DMS114 treated with DMSO at 0.1 percent for 48 hours (cell line): ENCODE results near the gene SGSM1.

ENCODE experiments used
- DNase-seq: peaks from one replicate; lab custom pipeline; 2025; ENCODE audit not compliant: unreplicated experiment; lab: John Stamatoyannopoulos, UW

SGSM1 gene

DNA sequence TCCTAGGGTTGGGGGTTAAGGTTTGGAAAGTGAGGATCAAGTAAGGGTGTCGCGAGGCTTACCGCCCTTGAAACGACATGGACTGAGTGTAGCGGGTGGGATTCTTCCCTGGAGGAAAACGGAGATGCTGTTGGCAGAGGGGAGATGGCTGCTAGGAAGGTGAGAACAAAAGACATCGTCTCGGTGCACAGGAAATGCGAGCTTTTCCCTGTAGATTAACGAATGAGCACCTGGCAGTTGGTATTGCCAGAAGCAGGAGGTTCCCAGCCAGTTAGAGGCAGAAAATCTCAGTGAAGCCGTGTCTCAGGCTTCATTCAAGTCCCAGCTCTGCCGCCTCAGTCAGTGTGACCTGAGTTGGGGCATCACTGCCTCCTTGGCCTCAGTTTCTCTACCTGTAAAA is 141.9 kb downstream of the SGSM1 start:
- no peak for DNase-seq

DNA sequence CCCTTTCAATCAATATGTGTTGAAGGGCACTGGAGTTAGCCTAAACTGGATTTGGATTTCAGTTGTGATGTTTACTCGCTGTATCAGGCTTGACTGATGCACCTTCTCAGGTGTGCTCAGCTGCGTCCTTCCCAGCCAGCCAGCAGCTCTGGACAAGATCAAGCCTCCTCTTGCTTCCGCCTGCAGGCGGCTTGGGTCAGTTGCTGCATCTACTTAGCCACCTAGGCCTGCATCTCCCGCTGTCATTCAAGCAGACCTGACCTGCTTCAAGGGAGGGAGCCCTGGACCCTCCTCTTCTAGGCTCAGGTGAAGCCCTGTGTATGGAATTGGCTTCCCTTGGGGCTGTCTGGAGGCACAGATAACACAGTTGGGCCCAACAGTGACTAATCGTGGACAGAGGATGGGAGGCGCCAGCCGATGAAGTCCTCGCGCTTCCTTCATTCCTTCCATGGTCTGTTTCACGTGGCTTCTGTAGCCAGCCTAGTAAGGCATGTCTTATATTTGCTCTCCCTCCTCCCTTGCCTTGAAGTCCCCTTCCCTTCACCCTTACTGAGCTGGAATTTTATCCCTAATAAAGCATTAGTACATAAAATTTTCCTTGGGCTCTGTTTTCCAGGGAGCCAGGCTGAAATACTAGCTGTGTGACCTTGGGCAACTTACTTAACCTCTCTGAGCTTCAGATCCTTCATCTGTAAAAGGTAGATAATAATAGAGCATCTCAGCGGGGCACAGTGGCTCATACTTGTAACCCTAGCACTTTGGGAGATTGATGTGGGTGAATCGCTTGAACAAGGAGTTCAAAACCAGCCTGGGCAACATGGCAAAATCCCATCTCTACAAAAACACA is 142.6 kb downstream of the SGSM1 start:
- DNase-seq, result no peak

DNA sequence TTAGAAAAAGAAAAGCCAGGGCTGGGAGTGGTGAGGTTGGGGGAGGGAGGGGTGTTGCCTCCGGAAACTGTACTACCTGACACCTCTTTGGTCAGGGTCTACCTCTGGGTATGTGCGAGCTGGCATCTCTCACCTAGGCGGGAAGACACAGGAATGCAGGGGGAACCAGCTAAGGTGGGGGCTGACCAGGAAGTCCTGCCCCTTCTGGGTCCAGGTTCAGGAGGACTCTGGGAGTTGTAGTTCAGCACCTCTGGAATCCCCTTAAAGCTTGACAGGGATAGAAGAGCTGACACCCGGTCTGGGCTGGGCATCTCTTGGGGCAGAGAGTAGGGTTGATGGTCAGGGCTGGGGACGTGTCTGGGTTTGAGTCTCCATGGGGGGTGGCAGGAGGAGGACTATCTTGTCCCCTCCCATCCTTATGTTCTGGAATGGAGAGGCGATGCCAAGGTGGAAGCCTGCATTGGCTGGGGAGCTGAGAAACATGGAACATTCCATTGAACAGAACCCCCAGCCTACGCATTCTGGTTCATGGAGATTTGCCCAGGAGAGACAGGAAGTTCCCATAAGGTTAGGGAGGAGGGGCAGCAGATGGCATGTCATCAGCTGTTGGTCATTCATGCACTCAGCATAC is 144.4 kb downstream of the SGSM1 start:
- DNase-seq, result no peak

DNA sequence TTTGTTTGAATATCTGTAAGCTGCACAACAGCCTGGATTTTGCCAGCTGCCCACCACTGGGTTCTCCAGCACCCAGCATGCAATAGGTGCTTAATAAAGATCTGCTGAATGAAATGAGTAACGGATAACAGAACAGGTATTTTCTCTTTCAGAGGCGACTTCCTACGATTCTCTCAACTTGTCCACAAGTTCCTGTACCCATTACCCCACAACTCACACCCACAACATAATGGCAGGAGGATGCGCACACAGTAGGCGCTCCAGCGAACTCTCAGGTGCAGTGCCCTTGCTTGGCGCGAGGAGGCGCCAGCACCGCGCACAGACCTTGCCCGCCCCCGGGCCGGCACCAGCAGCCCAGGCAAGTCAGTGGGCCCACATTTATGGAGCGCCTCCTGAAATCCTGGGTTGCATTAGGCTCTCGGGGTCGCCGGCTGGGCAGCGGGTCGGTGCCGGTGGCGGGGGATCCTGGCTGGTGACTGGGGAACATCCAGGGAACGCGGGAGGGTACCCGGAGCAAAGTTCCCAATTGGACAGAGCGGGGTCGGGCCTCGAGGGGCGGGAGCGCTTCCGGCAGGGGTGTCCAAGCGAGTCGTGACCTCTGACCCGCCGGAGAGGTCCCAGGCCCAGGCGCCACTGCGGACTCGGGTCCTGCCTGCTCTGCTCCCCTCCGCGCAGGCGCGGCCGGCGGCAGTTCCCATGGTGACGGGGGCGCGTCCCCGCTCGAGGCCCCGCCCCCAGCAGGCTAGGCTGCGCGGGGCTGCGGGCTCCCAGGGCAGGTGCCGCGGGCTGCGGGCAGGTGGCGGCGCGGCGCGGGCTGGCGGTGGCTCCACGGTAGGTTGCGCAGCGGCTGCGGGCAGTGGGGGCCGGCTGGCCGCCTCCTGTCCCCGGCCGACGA is 146.2 kb downstream of the SGSM1 start, which contains the start of gene KIAA1671:
KIAA1671 (plus strand) TSS at position 775 of the 895 bp plus-strand sequence. CDS start 75,284 bp downstream, outside the sequence.
- DNase-seq, result peak; percentile 33

DNA sequence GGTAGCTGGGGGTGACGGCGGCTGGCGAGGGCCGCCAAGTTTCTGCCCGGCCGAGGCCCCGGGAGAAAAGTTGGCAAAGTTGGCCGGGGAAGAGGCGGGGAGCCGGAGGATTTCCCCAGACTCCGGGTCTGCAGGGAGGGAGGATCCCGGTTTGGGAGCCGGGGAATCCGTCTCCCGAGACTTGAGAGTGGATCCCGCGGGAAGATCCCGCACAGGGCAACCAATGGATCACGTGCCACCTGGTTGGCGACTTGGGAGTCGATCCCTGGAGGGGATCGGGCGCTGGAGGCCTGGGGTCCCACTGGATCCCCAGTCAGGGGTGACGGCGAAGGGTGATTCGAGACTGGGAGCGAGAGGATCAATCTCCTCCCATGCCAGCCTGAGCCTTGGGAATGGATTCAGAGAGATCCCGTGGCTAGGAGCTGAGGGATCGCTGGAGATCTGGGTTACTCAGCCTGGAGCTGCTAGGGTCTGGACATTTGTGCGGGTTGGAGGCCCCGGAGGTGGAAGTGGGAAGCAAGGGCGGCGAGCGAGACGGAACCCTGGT is 146.9 kb downstream of the SGSM1 start:
- peak; percentile 40 for DNase-seq

DNA sequence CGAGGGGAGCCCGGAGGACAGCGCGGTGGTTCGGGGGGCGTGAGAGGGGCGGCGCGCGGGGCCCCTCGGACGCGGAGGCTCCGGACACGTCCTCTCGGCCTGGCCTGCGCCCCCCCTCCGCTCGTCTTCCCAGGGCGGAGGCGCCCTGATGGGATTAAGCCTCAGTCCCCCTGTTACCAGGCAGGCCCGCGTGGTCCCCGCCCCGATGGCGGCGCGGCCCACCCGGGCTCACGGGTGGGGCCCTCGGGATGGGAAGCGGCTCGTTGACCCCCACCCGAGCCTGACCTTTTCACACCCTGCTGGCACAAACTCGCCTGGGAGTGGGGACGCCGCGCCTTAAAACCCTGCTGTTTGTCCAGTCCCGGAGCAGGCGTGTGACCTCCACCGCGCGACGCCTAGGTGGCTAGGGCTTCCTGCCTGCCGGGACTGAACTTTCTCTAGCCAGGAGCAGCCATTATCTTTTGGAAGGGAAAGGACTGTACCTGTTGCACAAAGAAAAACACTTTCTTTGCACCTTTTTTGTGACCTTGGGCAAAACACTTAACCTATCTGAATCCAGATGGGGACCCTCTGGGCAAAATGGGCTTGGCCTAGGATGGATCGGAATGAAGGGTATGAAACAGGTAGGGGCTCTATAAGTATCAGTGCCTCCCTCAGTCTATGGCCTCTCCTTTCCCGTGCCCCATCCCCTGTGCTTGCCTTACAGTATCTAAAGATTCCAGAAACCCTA is 147.5 kb downstream of the SGSM1 start:
- no peak for DNase-seq

DNA sequence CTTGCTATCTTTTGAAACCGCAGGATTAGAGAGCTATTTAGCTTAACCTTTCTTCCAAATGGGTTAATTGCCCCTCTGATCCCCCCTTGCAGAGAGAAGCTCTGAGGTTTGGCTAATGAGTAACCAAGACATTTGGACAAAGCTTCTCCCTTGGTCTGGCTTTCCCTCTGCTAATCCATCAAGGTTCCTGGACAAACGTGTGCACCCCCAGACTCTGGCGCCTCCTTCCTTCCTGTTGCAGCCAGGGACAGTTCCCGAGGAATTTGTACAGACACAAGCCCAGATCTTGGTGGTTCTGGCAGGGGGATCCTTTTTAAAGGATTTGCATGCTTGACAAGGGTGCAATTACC is 148.1 kb downstream of the SGSM1 start:
- DNase-seq, result no peak

DNA sequence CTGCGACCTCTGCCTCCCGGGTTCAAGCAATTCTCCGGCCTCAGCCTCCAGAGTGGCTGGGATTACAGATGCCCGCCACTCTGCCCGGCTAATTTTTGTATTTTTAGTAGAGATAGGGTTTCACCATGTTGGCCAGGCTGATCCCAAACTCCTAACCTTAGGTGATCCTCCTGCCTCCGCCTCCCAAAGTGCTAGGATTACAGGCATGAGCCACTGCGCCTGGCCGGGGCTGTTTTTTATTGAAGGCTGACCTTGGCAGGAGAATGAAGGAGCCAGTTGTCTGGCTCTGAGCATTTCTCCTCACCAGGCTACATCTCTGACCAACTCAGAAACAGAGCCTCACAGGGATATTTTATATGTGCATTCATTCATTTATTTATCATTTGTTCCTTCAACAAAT is 148.8 kb downstream of the SGSM1 start:
- no peak for DNase-seq

DNA sequence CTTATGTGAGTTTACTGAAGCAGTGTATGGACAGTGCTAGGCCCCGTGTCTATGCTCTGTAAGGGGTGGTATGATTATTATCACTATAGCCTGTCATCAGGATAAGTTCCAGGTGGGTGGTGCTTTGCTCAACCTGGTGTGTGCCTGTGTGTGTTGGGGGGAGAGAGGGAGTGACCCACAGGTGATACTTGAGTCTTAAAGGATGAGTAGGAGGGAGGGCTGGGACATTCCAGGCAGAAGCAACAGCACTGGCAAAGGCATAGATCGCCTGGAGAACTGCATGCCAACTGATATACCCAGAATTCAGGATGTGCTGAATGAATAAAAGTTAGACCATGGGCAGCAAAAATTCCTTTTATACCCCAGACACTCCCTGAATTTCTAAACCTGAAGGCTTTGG is 151.0 kb downstream of the SGSM1 start:
- no peak for DNase-seq

DNA sequence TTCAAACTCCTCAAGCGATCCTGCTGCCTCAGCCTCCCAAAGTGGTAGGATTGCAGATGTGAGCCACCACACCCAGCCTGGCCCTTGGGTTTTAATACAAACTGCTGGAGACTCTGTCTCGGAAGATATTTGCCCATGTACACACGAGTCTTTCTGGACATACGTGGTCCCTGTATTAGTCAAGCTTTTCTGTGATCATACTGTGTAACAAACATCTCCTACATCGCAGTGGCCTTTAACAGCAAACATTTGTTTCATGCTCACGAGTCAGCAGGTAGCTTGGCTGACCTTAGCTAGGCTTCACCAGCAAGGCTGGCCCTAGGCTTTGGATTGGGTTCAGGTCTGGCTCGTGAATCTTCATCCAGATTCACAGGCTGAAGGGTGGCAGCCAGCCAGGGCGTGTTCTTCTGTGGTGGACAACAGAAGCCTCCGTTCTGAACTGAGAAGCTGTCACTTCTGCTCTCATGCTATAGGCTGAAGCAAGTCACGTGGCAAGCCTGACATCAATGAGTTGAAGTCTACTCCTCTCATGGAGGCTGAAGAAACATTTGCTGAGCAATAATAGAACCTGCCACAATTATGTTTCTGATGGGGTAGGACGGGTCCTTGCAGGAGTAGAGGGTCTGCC is 155.3 kb downstream of the SGSM1 start:
- no peak for DNase-seq

DNA sequence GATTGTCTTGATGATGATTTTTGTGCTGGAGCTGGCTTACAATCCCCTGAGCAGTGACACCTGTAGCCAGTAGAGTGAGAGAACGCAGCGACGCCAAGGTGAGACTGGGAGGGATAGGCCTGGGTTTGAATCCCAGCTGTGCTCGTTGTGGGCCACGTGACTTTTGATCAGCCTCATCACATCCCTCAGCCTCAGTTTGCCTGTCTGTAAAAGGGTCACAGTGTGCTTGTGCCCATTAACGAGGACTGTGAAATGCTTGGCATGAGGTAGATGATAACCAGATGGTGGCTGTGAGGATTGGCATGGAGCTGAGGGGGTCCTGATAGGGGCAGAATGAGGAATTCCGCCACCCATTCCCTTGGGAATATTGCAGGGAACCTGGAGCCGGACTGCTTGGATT is 156.1 kb downstream of the SGSM1 start:
- DNase-seq, result no peak

DNA sequence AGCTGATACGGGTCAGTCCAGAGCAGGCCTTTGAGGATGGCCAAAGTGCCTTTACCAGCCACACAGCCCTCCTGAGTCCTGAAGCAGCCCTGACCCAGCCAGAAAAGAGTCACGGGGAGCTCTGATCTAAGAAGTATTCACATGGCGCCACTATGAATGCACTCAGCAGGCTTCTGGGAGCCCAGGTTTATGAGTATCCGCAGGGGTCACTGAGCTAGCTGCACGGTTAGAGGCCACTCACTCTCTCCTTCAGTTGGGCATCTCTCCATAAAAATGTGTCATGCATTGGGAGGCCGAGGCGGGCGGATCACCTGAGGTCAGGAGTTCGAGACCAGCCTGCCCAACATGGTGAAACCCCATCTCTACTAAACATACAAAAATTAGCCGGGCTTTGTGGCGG is 156.8 kb downstream of the SGSM1 start:
- DNase-seq, result no peak

DNA sequence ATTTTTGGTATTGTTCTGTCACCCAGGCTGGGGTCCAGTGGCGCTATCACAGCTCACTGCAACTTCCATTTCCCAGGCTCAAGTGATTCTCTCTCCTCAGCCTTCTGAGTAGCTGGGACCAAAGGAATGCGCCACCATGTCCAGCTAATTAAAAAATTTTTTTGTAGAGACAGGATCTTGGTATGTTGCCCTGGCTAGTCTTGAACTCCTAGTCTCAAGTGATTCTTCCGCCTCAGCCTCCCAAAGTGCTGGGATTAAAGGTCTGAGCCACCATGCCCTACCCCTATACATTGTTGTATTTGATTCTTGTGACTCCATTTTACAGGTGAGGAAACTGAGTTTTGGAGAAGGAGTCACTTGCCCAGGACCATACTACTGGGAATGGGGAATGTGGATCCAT is 158.4 kb downstream of the SGSM1 start:
- DNase-seq, result no peak

DNA sequence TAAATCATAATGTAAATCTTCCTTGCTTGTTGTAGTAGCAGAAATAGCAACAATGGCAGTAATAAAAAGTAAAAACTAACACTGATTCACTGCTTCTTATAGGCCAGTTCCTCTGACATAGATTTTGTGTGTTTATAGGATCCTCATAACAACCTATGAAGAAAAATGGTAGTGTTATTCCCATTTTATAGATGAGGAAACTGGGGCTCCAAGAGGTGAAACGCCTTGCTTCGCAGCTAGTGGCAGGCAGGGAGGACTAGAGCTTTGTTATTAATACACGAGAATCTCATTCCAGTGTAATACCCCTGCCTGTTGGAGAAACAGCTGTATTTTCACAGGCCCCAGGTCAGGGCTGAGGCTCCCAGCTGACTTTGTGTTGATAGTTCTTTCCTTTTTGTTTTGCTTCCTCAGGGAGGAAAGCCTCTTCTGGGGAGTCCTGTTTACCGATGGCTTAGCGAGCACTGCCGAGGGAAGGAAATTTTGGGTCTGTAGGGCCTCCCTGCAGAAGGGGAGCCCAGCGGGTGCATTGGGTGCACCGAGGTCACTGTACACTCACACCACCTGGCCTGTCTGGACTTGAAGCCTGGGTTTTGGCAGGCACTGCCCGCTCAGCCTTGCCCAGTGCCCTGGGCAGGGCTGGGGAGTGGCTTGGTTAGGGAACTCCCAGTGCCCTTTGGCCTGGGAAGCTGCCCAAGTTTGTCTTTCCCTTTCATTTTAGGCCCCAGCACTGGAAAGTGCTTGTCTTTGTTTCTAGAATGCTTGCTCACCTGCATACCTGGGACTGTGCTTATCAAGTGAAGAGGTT is 160.0 kb downstream of the SGSM1 start:
- no peak for DNase-seq

DNA sequence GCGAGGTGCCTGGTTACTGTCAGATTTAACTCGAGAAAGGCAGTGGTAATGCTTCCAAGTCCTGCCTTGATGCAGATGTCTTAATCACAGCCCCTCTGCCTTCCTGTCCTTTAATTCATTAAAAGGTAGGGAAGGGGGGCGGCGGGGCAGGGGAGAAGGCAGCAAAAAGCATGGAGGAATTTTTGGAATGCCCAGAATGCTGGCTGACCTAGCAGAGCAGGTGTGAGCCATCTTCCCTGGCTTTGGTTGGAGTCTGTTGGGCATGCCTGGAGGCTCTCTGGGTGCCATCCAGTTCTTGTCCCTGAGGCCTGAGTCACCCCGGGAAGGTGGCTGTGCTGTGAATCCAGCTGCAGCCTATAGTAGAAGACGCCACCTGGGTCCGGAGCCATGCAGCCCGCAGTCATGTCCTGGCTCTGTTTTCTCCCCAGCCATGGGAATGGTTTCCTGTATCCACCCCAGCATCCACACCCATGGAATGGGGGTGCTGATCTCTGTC is 162.1 kb downstream of the SGSM1 start:
- DNase-seq, result no peak

DNA sequence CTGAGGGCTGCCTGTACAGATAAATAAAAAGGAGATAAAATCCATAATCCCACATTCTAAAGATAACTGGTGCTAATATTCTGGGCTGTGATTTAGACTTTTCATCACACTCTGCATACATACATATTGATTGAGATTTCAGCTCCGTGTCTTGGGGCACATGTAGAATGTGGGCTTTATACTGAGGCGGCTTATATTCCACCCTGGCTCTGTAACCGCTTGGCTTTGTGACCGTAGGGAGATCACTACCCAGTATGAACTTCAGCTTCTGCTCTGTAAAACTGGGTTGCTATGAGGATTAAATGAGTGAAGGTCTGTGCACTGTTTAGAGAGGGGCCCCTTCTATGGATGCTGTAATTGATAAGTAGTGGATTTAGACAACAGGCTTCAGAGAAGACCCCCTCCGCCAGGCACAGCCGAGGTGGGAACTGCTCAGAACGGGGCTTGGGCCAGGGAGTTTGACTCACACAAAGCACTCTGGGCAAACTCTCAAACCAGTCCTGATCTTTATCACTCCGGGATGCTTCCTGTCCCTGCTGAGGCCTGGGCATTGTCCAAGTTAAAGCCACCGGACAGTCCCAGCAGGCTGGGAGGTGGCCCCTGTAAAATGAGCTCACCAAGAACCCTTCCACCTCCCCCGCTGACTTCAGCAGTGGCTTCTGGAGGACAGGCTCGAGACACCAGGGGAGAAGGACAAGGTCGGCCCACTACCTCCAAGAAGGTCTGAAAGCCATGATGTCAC is 163.7 kb downstream of the SGSM1 start:
- no peak for DNase-seq

DNA sequence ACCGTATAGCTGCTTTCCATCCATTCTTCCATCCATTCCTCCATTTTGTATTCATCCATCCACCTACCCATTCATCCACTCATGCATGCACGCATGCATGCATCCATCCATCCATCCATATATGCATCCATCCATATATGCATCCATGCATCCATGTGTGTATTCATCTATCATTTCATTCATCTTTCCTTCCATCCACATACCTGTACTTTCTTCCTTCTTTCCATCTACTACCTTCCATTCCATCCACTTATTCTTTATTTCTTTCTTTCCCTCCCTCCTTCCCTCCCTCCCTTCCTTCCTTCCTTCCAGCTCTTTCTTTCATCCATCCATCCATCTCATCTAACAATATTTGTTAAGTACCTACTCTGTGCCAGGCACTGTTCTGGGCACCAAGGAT is 166.4 kb downstream of the SGSM1 start:
- no peak for DNase-seq

DNA sequence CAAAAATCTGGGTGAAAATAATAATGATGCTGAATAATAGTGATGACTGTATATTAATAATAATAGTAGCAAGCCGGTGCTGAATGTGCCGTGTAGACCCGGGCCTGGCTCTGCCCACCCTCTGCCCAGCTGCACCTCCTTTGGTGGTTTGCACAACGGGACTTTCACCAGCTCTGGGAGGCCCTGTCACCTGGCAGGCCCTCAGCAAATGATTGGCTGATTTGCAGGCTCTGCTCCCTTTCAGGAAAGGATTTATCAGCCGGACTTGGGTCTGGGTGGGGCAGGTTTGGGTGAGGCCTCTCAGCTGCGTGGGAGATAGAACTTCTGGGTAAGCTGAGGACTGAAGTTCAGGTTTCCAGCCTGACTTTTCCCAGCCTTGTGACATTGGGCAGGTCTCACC is 167.9 kb downstream of the SGSM1 start:
- DNase-seq, result no peak
